ENCODE measurements around the gene SVIL. TPM values are rescaled to one million over a fixed set of nuclear protein-coding genes. Genes with fewer than 3 reads are reported as not detected.
"Not testable (repeated sequence)": the region's sequence is repeated elsewhere in the genome, so short reads cannot be mapped to it uniquely, and the experiment has no call there.

The SVIL gene
- total RNA-seq, 1 donor from 2014 or later: 25.1 TPM

- H3F3A ChIP-seq (ENCODE audit: low read depth): no peaks in the 10 kb centered on the region
- Mint-ChIP-seq H3K36me3 (peaks cover 10% of the 10 kb centered on the region), H3K4me1 (peaks cover 19% of the 10 kb centered on the region), H3K9me3 (peaks cover 9% of the 10 kb centered on the region), H3K4me3 (no peak overlapping the region), H3K27ac (no peak overlapping the region), H3K27me3 (ENCODE audit: insufficient read depth, low read depth) (peaks cover 2% of the 10 kb centered on the region)
- H3K4me1 ChIP-seq: peaks cover 10% of the 10 kb centered on the region
- H3K4me3 ChIP-seq: no peak overlapping the region
- no peaks in the 10 kb centered on the region for H3K27me3 ChIP-seq
- H3K9ac ChIP-seq: no peak overlapping the region
- no peak overlapping the region for H2AFZ ChIP-seq (replicated peaks)
- DNase-seq (ENCODE audit: low spot score): no peak
- no peaks in the 10 kb centered on the region for H3K9me3 ChIP-seq (ENCODE audit: low read depth)
- H3K27ac ChIP-seq: no peak overlapping the region
- H3K36me3 ChIP-seq: no peaks in the 10 kb centered on the region
- H3K4me2 ChIP-seq: no peak overlapping the region
- no peak for TF ChIP-seq EZH2phosphoT487 (IDR thresholded peaks at IDR 0.05)
- no peak for TF ChIP-seq CTCF (IDR thresholded peaks at IDR 0.05)
- TF ChIP-seq EZH2 (IDR thresholded peaks at IDR 0.05): no peak
- peaks cover 4% of the 10 kb centered on the region for H4K20me1 ChIP-seq (ENCODE audit: low read depth)
- no peaks in the 10 kb centered on the region for H3K79me2 ChIP-seq (ENCODE audit: low read depth)
Observed at GRCh38 chr10:29608476-29609301, 26.1 kb downstream of the SVIL start.

- DNase-seq (ENCODE audit: low spot score): no peak
- TF ChIP-seq CTCF (IDR thresholded peaks at IDR 0.05) (no peak), EZH2phosphoT487 (IDR thresholded peaks at IDR 0.05) (no peak)
- Histone ChIP-seq H3F3A (ENCODE audit: low read depth) (no peaks in the 10 kb centered on the region), H4K20me1 (ENCODE audit: low read depth) (peaks cover 4% of the 10 kb centered on the region), H3K9ac (no peak overlapping the region), H3K36me3 (no peaks in the 10 kb centered on the region), H3K79me2 (ENCODE audit: low read depth) (no peaks in the 10 kb centered on the region), H3K27me3 (no peaks in the 10 kb centered on the region), H2AFZ (replicated peaks) (no peak overlapping the region), H3K27ac (no peak overlapping the region), H3K4me3 (no peak overlapping the region), H3K9me3 (ENCODE audit: low read depth) (no peaks in the 10 kb centered on the region), H3K4me2 (no peak overlapping the region), H3K4me1 (peaks cover 13% of the 10 kb centered on the region)
- no peak overlapping the region for H3K4me3 Mint-ChIP-seq
- peaks cover 9% of the 10 kb centered on the region for H3K9me3 Mint-ChIP-seq
- H3K27me3 Mint-ChIP-seq (ENCODE audit: insufficient read depth, low read depth): peaks cover 2% of the 10 kb centered on the region
- no peak overlapping the region for H3K27ac Mint-ChIP-seq
- H3K4me1 Mint-ChIP-seq: peaks cover 26% of the 10 kb centered on the region
- H3K36me3 Mint-ChIP-seq: peaks cover 8% of the 10 kb centered on the region
Observed at GRCh38 chr10:29608062-29608461, 26.7 kb downstream of the SVIL start.

GRCh38 chr10:29607576-29607975, 27.2 kb downstream of the SVIL start:
- Histone ChIP-seq H3K4me2 (no peak overlapping the region), H4K20me1 (ENCODE audit: low read depth) (peaks cover 4% of the 10 kb centered on the region), H3K9ac (no peak overlapping the region), H3K79me2 (ENCODE audit: low read depth) (no peaks in the 10 kb centered on the region), H3K4me1 (peaks cover 15% of the 10 kb centered on the region), H3K27me3 (no peaks in the 10 kb centered on the region), H3K36me3 (no peaks in the 10 kb centered on the region), H3K9me3 (ENCODE audit: low read depth) (no peaks in the 10 kb centered on the region), H2AFZ (replicated peaks) (no peak overlapping the region), H3K27ac (no peak overlapping the region), H3K4me3 (no peak overlapping the region), H3F3A (ENCODE audit: low read depth) (no peaks in the 10 kb centered on the region)
- Mint-ChIP-seq H3K4me1 (peaks cover 28% of the 10 kb centered on the region), H3K9me3 (peaks cover 9% of the 10 kb centered on the region), H3K27me3 (ENCODE audit: insufficient read depth, low read depth) (peaks cover 2% of the 10 kb centered on the region), H3K27ac (peak overlapping the region; percentile 9), H3K4me3 (no peak overlapping the region), H3K36me3 (peaks cover 7% of the 10 kb centered on the region)
- TF ChIP-seq EZH2phosphoT487 (IDR thresholded peaks at IDR 0.05): no peak
- DNase-seq (ENCODE audit: low spot score): no peak

- H3K9me3 Mint-ChIP-seq; H3K4me2 ChIP-seq; H3K36me3 Mint-ChIP-seq; H3K27me3 Mint-ChIP-seq (ENCODE audit: insufficient read depth, low read depth); H3K36me3 ChIP-seq; H3K4me1 ChIP-seq; H3K9ac ChIP-seq; H3K27me3 ChIP-seq; H3K27ac ChIP-seq; H3K4me3 Mint-ChIP-seq; H3K27ac Mint-ChIP-seq; H3K9me3 ChIP-seq (ENCODE audit: low read depth); H3F3A ChIP-seq (ENCODE audit: low read depth); H3K4me3 ChIP-seq; H3K79me2 ChIP-seq (ENCODE audit: low read depth); DNase-seq (ENCODE audit: low spot score); H4K20me1 ChIP-seq (ENCODE audit: low read depth); H2AFZ ChIP-seq (replicated peaks): not testable (repeated sequence)
- peaks cover 21% of the 10 kb centered on the region for H3K4me1 Mint-ChIP-seq
Observed at GRCh38 chr10:29606693-29607092, 28.1 kb downstream of the SVIL start.
